ENCODE results near the gene PALM.
"Not testable (repeated sequence)": the region's sequence is repeated elsewhere in the genome, so short reads cannot be mapped to it uniquely, and the experiment has no call there.

The PALM gene

DNA sequence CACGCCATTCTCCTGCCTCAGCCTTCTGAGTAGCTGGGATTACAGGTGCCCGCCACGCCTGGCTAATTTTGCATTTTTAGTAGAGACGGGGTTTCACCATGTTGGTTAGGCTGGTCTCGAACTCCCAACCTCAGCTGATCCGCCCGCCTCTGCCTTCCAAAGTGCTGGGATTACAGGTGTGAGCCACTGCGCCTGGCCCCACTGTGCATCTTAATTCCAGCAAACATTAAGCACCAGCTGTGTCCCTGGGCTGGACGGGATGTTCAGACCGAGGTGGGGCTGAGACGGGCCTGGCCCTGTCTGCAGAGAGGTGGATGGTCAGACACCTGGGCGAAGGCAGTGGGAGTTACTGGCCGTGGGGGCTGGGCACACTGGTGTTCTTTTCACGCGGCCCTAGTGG is 20.8 kb downstream of the PALM start:
- in situ Hi-C loops (cut with MboI; ENCODE audit: low sequenced_read_pairs): not testable (repeated sequence)

DNA sequence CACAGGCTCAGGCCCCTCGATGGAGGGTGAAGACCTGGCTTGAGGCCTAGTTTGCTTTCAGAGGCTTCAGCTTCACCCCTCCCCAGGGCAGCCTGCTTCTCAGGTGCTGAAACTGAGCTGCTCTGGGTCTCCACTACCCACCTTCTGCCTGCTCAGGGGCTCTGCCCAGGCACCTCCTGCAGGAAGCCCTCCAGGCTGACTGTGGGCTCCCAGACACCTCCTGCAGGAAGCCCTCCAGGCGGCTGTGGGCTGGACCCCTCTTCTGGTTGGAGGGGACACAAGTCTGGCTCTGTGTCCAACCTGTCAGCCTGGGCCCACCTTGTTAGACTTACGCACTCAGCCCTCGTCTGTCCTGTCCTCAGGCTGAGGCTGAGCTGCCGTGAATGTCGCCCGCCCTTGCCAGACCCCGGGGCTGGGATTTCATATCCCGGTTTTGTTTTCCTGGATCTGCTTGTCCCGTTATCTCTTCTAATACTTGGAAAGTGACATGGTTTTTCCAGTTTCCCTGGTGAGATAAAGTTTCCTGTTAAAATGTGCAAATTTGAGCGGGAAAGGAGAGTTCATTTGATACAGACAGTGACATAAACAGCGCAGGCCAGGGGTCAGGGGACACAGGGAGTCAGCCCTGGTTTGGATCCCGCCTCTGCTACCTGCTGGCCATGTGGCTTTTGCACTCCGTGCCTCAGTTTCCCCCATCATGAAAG is 21.4 kb downstream of the PALM start:
- in situ Hi-C loops (cut with MboI; ENCODE audit: low sequenced_read_pairs): loop anchor here (10.0 kb wide), 1 partner anchor 65 kb away; the partner anchor contains the start of gene RNF126

GRCh38 chr19:731000-731399 is 22.3 kb downstream of the PALM start:
- in situ Hi-C loops (cut with MboI; ENCODE audit: low sequenced_read_pairs): loop anchor here (10.0 kb wide), 1 partner anchor 66 kb away; the partner anchor contains the start of gene RNF126

GRCh38 chr19:732148-733069 is 23.7 kb downstream of the PALM start:
- in situ Hi-C loops (cut with MboI; ENCODE audit: low sequenced_read_pairs): loop anchor here (10.0 kb wide), 1 partner anchor 68 kb away; the partner anchor contains the start of gene RNF126

DNA sequence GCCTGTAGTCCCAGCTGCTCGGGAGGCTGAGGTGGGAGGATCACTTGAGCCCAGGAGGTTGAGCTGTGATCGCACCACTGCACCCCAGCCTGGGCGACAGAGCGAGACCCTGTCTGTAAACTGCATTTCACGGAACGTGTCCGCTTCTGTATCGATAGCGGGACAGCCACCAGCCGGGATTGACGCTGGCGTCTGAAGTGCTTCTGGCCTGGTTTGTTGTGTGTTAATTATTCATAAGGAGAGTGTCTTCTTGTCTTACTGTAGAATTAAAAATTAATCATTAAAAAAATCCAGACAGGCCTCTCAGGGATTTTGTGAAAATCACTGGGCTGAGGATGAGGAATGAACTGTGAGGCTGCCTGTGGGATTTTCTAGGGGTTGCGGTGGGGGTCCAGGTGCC is 26.0 kb downstream of the PALM start:
- in situ Hi-C loops (cut with MboI; ENCODE audit: low sequenced_read_pairs): loop anchor here (10.0 kb wide), 1 partner anchor 70 kb away; the partner anchor contains the start of gene RNF126

DNA sequence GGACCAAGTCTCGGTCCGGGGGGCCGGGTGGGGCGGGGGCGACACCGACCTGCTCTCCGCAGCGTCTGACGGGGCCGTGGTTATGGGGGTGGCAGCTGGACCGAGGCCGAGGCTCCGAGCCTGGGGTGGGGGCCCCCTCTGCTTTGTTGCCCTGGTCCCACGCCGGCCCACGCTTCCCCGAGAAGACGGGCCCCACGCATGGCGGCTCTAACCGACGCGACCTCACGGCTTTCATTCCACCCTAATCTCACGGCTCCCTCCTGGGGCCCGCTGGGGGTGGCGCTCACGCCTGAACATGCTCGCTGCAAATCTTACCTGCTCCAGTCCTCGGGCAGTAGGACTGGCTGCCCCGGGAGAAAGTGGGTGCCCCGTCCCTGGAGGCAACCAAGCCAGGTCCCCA is 27.4 kb downstream of the PALM start:
- in situ Hi-C loops (cut with MboI; ENCODE audit: low sequenced_read_pairs): loop anchor here (10.0 kb wide), 1 partner anchor 71 kb away; the partner anchor contains the start of gene RNF126

DNA sequence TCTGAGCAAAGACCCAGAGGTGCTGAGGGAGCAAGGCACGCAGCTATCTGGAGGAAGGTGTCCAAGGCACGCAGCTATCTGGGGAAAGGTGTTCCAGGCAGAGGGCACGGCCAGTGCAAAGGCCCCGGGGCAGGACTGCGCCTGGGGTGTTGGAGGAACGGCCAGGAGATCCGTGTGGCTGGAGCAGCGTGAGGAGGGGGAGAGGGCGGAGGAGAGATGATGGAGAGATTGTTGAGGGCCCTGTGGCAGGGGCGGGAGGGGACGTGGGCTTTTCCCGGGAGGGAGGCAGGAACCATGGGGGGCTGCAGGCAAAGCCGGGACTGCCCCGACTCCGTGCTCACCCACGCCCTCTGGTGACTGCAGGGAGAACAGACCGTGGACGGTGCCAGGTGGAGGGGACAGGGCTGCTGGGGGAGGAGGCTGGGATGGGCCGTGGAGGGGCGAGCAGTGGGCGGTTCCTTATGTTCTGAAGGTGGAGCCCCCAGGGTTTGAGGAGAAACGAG is 28.9 kb downstream of the PALM start:
- in situ Hi-C loops (cut with MboI; ENCODE audit: low sequenced_read_pairs): loop anchor here (10.0 kb wide), 1 partner anchor 73 kb away; the partner anchor contains the start of gene RNF126

DNA sequence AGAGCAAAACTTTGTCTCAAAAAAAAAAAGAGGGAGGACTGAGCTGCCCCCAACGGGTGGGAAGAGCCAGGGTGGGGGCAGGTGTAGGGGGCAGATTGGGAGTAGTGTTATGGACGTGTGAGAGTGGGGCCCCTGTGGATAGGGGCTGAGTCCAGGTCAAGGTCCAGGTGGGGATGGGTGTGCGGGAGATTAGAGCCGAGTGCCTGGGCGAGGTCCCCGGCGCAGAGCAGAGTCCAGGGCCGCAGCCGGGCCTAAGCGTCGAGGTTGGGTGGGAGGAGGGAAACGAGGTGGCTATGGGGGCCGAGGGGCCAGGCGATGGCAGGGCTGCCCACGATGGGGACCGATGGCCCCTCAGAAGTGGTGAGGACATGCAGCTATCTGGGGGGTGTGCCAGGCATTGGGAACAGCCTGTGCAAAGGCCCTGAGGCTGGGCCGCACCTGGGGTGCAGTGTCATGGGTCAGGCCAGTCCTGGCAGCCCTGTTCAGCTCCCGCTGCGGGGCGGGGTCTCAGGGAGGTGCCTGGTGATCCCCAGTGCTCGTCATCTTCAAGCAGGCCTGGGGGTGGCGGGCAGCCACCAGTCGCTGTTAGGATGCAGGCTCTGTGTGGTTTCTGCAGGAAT is 29.9 kb downstream of the PALM start:
- in situ Hi-C loops (cut with MboI; ENCODE audit: low sequenced_read_pairs): loop anchor here (10.0 kb wide), 1 partner anchor 74 kb away; the partner anchor contains the start of gene RNF126

- in situ Hi-C loops (cut with MboI; ENCODE audit: low sequenced_read_pairs): loop anchor here (10.0 kb wide), 1 partner anchor 75 kb away; the partner anchor contains the start of gene RNF126
Observed at GRCh38 chr19:739998-740715, 31.4 kb downstream of the PALM start.

GRCh38 chr19:740816-741505 is 32.2 kb downstream of the PALM start:
- in situ Hi-C loops (cut with MboI; ENCODE audit: low sequenced_read_pairs): not testable (repeated sequence)

DNA sequence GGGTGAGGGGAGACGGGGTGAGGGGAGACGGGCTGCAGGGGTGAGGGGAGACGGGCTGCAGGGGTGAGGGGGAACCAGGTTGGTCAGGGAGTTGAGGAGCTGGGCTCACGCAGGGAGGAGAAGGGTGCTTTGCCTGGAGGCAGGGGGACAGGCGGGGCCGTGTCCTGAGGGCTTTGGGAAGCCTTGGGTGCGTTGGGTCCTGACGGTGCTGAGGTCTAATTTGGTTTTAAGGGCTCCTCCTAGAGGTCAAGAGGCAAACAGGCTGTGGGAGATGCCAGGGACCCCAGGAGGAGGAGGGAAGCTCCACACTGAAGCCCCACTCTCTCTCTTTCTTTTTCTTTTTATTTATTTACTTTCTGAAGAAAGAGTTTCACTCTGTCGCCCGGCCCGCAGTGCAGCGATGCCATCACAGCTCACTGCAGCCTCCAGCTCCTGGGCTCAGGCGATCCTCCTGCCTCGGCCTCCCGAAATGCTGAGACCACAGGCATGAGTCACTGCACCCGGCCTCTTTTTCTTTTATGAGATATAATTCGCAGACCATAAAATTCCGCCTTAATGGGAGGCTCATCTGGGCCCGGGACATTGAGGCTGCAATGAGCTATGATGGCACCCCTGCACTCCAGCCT is 32.9 kb downstream of the PALM start:
- in situ Hi-C loops (cut with MboI; ENCODE audit: low sequenced_read_pairs): no loop called here

DNA sequence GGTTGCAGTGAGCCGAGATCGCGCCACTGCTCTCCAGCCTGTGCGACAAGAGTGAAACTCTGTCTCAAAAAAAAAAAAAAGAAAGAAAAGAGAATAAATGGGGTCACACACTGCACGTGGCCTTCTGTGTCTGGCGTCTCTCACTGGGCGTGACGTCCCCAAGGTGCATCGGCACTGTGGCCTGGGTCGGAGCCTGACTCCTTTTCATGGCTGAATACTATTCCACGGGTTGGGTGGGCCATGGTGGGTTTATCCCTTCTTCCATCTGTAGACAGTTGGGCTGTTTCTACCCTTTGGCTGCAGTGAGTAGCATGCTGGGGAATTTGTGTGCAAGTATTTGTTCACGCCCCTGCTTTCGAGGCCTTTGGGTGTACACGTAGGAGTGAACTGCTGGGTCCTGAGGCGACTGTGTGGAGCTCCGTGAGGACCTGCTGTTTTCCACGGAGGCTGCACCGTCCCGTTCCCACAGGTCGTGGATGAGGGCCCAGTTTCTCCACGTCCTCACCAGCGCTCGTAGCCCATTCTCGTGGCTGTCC is 33.9 kb downstream of the PALM start:
- in situ Hi-C loops (cut with MboI; ENCODE audit: low sequenced_read_pairs): no loop called here

DNA sequence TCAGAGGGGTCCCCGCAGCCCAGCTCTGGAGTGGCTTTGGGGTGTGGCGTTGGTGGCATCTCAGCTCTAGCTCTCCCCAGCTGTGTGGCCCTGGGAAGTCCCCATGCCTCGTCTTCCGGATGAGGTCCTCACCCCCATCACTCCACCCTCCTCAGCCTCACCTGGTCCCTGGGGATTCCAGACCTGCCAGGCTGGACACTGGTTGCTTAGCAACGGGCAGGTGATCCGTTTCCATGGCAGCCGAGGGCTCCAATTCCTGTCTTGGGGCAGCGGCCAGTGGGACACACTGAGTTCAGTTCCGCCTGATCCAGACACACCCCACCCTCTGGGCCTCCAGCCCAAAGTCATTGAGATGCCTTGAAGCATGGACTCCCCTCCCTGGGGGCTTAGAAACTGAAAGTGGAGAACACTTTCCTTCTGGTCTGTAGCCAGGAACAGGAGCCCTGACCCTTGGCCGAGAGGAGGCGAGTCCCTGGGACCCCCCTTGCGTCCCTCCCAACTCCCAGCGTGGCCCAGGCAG is 34.5 kb downstream of the PALM start:
- in situ Hi-C loops (cut with MboI; ENCODE audit: low sequenced_read_pairs): no loop called here

- in situ Hi-C loops (cut with MboI; ENCODE audit: low sequenced_read_pairs): not testable (repeated sequence)
Observed at GRCh38 chr19:745138-745537, 36.4 kb downstream of the PALM start.

DNA sequence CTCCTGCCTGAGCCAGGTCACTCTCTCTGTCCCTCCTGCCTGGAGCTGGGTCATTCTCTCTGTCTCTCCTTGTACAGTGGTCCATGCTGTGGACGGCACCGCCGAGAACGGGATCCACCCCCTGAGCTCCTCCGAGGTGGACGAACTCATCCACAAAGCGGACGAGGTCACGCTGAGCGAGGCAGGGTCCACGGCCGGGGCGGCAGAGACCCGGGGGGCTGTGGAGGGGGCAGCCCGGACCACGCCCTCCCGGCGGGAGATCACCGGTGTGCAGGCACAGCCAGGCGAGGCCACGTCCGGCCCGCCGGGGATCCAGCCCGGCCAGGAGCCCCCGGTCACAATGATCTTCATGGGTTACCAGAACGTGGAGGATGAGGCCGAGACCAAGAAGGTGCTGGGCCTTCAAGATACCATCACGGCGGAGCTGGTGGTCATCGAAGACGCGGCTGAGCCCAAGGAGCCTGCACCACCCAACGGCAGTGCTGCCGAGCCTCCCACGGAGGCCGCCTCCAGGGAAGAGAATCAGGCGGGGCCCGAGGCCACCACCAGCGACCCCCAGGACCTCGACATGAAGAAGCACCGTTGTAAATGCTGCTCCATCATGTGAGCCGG is 37.6 kb downstream of the PALM start:
- in situ Hi-C loops (cut with MboI; ENCODE audit: low sequenced_read_pairs): no loop called here

DNA sequence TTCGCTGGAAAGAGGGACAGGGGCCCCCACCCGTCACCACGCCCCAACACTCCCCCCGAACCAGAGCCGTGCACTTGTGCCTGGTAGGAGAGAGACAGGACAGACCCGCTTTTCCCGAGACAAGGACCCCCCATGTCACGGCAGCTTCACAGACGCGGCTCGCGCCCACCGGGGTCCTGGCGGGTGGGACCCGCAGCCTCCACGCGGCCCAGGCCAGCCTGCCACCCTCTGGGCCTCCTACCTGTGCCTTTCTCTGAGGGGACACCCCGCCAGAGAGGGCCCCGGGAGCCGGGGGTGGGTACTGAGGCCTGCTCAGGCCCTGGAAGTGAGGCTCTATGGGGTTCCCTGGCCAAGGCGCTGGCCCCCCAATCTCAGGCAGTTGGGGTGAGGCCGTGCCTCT is 38.2 kb downstream of the PALM start:
- in situ Hi-C loops (cut with MboI; ENCODE audit: low sequenced_read_pairs): no loop called here

DNA sequence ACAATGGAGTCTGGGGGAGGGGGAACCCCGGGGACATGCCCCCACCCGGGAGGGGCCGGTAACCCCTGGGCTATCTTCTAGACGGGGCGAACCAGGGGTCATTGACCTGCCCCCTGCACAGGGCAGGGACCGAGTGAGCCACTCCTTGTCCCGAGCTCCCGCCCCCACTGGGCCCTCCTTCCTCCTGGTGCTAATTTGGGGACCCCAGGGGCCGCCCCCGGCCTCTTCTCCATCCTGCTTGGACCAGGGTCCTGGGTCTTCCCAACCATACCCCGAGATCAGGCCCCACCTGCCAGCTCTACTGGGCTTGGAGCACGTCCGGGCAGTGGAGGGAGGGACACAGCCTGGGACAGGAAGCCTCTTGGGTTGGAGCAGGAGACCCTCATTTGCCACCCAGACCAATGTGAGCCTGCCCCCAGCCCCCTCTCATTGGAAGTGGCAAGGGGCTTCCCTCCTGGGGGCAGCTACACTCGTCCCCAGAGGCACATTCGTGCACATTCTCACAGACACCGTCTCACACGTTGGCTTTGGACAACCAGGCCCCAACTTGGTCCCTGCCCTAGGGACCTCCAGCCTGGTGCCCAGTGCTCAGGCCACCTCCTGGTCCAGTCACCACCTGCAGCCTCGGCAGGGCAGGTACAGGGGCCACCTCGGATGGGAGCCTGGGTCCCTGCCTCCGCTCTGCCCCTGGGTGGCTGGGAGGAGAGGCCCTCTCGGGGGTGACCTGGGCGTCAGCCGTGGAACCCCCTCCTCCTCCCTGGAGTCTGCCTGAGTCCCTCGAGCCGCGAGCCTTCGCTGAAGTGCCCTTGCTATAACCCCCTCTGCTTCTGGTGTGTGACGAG is 38.9 kb downstream of the PALM start:
- in situ Hi-C loops (cut with MboI; ENCODE audit: low sequenced_read_pairs): no loop called here
